ENCODE results near the gene SPINK6.

SPINK6 gene, protein sequence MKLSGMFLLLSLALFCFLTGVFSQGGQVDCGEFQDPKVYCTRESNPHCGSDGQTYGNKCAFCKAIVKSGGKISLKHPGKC

DNA sequence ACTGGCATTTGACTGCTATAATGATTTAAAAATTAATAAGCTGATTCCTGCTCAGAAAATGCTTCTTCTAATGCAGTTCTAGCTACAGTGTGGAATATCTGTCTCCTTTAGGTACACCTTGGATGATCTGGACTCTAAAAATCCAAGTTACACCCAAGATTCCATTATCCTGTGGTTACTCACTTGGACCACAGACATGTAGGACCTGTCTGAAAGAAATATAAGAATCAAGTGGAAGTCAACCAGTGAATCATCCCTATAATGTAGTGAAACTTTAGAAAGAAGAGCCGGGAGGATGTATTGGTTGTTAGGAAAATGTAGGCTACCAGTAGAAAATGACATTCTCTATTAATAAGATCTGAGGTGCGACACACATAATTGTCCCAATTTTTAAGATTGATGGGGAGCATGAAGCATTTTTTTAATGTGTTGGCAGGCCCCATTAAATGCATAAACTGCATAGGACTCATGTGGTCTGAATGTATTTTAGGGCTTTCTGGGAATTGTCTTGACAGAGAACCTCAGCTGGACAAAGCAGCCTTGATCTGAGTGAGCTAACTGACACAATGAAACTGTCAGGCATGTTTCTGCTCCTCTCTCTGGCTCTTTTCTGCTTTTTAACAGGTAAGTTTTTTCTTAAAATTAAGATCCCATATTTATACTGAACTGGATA is at the start of gene SPINK6:
Gene SPINK6 (plus strand): TSS at position 512 of the 673 bp plus-strand sequence. CDS start 55 bp downstream, at position 567.
- no peak for DNase-seq (ENCODE audit: low read depth in 1 of 2, low spot score in 1 of 2)

DNA sequence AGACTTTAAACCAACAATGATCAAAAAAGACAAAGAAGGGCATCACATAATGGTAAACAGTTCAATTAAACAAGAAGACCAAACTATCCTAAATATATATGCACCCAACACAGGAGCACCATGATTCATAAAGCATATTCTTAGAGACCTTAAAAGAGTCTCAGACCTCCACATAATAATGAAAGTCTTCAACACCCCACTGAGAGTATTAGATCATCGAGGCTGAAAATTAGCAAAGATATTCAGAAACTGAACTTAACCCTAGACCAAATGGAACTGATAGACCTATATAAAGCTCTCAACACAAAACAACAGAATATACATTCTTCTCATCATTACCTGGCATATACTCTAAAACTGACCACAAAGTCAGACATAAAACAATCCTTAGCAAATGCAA is 46.2 kb upstream of the SPINK6 start:
- DNase-seq (ENCODE audit: low read depth in 1 of 2, low spot score in 1 of 2) = no peak

DNA sequence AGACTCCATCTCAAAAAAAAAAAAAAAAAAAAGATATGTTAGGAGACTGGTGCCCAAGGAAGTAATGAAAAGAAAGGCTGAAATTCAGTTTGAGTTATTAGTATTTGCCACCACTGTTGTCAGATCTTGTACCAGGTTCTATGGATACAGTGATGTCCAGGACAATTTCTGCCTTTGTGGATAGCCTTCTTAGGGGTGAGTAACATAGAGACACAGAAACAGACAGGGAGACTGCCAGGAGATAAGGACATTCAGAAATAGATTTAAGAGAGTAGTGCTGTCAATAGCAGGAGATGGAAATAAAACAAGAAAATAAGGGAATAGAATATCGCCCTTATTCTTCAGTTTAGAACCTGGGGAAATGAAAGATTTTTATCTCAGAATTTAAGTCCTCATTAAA is 40.8 kb upstream of the SPINK6 start:
- no peak for DNase-seq (ENCODE audit: low read depth in 1 of 2, low spot score in 1 of 2)

DNA sequence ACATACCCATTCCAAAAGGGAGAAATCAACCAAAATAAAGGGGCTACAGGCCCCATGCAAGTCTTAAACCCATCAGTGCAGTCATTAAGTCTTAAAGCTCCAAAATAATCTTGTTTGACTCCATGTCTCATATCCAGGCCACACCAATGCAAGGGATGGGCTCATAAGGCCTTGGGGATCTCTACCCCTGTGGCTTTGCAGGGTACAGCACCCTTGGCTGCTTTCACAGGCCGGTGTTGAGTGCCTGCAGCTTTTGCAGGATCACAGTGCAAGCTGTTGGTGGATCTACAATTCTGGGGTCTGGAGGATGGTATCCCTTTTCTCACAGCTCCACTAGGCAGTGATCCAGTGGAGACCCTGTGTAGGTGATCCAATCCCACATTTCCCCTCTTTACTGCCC is 39.5 kb upstream of the SPINK6 start:
- DNase-seq (ENCODE audit: low read depth in 1 of 2, low spot score in 1 of 2) = no peak

DNA sequence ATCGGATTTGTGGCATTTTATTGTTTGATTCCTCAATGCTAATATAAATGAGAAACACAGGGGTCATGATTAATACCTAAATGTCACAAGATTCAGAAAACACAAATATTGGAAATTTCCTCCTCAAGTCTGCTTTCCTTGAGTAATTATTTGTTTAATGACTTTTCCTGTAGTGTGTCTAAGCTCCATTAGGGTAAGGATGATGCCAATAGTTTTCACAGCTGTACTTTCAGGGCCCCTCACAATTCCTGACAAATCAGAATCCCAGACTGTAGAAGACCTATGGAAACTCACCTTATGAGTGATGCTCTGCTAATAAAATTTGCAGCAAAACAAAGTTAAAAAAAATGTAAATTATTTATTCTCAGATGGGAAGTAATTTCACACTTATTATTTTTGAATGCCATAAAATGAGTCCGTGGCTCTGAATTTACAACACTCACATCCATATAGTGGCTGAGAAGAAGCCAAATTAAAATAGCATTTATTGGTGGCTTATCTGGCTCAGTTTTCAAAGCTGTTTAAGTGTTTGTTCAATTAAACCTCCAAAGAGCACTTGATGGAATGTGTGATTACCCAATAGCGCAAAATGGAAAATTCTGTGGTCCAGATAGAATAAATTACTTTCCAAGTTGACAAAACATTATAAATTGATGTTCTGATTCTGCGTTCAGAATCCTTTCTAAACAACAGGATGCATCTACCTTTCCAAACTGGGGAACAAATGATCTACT is 36.1 kb upstream of the SPINK6 start:
- no peak for DNase-seq (ENCODE audit: low read depth in 1 of 2, low spot score in 1 of 2)

DNA sequence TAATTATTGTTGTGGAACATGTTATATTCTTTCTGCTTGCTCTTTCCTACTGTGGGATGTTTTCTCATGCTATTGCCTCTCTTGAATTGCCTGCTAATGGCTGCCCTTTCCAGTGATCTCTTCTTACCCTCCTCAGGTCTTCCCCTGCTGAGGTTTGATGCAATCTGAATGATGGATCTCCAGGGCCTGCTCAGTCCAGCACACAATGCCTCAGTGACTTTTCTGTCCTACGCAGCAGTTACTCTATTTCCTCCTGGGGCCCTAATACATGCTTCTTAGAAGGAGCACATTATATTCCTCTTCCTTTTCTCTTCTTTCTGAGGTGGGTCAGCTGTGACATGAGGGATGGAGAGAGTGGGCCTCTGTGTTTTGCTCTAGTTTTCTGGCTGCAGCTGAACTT is 34.6 kb upstream of the SPINK6 start, which contains the start of gene SPINK14:
Gene SPINK14 (plus strand): TSS at position 301 of the 400 bp plus-strand sequence. CDS start 1,187 bp downstream, outside the sequence.
- no peak for DNase-seq (ENCODE audit: low read depth in 1 of 2, low spot score in 1 of 2)

DNA sequence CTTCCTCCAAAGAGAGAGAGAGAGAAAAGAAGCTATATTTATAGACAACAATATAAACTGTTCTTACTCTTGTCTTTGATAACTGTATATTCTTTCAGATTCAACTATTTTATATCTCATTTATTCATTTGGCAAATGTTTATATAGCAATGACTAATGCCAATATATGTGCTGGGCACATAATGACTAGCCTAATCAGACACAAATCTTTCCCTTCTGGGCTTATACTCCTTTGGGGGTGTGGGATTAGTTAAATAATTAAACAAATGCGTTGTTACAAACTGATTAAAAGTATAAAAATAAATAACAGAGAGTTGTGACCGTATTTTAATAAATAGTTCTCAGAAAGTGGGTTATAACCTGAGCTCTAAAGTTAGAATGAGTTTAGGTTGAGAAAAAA is 30.5 kb upstream of the SPINK6 start:
- DNase-seq (ENCODE audit: low read depth in 1 of 2, low spot score in 1 of 2) = no peak

DNA sequence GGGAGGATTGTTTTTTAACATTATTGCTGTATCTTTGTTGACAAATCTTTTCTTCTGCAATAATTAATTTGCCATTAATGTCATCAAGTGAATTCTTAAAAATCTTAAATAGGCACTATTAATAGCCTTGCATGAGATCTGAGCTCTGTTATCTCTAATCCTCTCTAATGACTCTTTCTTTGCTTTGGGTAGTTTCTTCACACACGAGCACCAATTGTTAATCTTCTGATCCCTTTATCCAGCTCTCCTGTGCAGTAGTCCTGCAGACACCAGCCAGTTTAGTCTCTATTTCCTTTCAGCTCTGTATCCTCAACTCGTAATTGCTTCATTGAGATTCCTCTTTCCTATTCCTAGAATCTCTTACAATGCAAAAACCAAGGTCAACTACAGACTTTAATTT is 26.4 kb upstream of the SPINK6 start:
- DNase-seq (ENCODE audit: low read depth in 1 of 2, low spot score in 1 of 2) = no peak

DNA sequence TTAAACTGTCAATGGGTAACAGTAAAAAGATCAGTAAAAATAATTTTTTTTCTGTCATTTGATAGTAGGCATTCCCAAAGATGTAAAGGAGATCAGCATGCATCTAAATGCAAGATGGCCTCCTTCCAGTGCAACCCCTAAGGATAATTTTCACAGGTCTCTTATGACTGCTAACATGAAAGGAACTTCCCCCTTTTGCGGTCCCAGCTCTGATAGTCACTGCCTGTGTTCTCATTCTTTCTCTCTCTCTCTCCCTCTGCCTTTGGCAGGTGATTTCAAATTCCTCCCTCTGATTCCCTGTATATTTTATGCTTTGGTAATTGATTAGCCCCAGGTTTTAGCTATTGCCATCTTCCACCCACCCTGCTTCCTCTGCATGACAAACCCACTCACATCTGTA is 25.6 kb upstream of the SPINK6 start:
- no peak for DNase-seq (ENCODE audit: low read depth in 1 of 2, low spot score in 1 of 2)

DNA sequence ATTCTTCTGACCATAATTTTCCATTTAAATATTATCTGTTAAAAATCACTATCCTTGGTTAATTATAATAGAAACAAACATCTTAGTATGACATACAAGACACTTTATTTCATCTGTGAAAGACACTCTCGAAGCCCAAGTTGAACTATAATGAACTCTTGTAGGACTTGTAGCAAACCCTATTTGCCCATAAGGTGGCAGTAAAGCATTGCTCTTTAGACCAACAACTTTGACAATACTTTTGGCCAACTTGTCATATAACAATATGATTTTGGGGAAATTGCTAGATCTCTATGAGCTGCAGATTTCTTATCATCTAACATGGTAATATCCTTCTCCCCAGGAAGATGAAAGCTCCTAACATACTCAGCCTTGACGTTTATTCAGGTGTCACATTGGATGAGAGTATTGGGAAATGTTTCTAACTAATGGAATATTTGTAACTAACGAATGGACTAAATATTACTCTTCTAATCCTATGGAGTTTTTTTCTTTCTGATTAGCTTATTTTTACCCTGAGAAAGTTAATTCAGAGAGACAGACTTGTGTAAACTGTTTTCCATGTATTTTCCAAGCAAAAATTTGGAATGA is 23.5 kb upstream of the SPINK6 start:
- no peak for DNase-seq (ENCODE audit: low read depth in 1 of 2, low spot score in 1 of 2)

DNA sequence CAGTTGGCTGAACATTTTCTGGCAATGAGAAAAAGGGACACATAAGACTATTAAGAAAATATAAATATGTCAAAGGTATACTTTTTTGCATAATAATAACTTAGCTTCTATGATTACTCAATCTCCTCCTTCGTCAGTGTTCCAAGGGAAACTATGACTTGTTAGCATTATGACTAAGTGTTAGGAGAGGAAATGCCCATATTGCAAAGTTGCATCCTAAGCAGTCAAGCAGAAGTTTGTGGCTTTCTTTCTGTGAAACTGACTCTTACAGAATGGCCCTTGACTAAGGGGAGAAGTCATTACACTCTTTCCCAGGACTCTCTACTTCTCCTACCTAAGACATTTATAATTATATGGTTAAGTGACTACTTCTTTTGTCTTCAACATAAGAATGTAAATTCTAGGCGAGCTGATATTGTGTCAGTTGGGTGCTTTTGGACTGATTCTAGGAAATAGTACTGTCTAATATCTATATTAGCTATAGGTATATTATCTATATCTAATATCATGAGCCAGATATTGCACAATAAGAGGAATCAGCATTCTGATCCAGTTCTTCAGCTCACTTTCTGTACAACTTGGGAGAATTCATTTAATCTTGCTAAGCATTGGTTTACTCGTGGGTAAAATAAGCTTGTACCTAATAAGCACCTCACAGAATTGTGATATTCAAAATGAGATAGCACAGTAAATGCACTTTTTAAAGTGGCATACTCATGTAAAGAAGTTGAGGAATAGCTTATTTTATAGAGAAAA is 16.4 kb upstream of the SPINK6 start:
- no peak for DNase-seq (ENCODE audit: low read depth in 1 of 2, low spot score in 1 of 2)

DNA sequence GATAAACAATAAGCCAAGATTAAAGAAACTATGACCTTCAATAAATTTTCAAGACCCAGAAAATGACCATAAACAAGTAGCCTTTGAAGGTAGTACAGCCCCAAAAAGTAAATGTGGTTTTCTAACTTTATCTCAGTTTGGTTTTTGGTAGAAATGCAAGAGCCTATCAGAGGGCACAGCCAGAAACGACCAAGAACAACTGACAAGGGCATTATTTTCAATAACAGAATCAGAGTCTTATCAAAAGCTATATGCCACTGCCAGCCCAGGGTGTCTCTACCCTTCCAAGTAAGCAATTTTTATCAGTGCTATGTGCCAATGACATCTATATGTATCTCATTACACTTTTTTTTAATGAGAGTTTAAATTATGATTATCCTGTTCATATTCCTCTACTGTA is 11.8 kb upstream of the SPINK6 start:
- DNase-seq (ENCODE audit: low read depth in 1 of 2, low spot score in 1 of 2) = no peak

DNA sequence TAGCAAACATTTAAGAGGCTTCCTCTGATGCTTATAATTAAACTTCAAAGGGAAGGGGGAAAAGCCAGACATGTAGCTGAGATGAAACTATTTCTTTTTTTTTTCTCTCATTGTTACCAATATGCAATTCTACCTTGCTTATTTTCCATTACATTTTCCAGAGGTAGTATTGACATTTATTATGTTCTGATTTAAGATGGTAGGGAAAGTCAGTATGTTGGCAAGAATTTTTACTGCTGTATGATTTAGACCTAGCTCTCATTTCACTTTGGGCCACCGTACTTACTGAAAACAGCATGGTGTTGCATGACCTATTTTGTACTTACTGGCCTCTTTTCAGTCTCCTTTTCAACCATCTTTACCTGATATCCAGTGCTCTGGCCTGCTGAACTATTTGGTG is 9.6 kb upstream of the SPINK6 start:
- DNase-seq (ENCODE audit: low read depth in 1 of 2, low spot score in 1 of 2) = no peak

DNA sequence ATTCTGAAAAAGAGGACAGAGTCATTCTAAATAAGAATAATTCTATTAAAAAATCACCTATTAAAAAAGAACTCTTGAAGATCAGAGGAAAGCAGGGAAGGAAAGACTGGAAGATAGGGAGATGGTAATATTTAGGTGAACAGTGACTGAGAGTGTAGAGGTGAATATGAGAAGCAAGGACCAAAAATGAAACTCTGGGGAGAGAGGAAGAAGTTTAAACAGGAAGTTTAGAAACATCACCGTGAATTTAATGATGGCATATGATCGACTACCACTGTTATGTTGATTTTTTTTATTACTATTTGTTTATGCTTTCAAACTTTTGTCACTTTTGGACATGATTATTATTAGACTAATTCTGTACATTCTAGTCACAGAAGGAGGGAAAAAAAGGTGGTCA is 1.7 kb upstream of the SPINK6 start:
- DNase-seq (ENCODE audit: low read depth in 1 of 2, low spot score in 1 of 2) = no peak

DNA sequence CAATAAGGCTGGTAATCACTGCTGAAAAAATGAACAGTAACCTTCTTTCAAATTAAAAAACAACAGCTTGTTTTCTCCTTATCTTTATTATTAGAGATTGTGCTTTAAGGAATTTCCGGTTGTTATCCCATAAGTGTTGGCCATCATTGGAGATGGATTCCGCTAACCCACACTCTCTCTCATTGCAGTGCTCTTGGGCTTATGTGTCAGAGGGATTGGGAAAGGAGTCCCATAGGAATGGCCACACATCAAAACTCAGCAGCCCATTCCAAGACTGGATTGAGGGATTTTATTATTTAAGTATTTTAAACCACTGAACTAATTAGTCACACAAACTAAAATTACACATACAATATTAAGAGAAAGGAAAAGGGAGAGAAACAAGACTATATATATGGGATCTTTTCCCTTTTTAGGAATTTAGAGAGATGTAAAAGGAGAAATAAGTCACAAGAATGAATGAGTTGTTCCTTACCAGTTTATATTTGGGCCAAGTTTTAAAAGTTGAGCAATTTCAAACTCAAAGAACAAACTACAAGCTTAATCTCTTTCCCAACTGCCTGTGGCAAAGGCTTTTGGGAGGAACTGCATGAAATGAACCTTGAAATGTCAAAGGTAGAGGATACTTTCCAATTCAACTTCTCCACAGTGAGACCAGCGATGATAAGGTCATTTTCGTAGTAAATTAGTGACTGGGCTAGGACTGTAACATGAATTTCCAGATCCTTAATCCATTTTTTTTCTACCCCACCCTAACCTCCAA is 2.4 kb downstream of the SPINK6 start:
- DNase-seq (ENCODE audit: low read depth in 1 of 2, low spot score in 1 of 2) = no peak

DNA sequence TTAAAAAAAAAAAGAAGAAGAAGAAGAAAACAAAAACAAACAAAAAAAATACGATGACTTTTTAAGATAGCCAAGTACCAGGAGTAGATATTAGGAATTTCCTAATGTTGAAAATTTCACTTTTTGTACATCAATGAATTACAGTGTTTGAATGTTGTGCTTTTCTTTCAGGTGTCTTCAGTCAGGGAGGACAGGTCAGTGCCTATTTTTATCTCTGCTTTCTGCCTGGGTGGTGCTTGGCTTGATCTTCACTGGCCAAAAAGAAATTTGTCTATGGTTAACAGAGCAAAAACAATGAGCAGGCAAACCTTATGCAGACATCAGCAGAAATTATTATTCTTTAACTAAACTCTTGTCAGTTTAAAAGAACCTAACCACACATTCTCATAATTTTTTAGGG is 3.0 kb downstream of the SPINK6 start:
- DNase-seq (ENCODE audit: low read depth in 1 of 2, low spot score in 1 of 2) = no peak

DNA sequence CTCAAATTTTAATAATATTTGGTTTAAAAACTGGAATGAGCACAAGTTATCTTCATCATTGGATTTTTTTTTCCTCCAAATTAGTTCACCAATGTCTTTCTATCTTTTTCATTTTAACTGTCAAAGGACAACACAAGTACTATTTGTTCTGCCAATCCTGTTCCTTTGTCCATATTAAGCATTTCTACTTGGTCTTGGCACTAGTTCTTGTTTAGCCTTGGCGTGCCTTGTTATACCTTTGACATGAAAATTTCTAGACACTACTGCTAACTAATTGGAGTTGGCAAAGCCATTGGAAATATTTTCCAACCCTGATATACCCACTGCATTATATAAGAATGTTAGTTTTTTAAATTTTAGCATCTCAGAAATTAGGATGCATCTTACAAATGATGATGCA is 3.8 kb downstream of the SPINK6 start:
- no peak for DNase-seq (ENCODE audit: low read depth in 1 of 2, low spot score in 1 of 2)

DNA sequence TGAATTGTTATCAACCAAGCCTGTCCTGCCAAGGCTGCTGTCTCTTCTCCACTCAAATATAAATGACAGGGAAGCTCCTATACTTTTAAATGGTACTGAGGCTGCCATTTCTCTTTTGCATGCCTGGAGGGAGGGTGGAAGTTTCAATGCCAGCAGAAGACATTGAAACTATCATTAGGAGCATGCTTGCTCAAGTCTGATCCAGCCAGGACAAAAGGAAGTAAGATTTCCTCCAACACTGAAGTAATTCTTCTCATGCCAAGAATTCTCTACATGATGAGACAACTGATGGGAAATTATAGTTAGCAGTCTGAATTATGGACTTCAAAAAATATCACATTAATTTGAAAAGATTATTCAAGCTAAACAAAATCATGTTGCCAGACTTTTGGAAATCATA is 5.4 kb downstream of the SPINK6 start:
- no peak for DNase-seq (ENCODE audit: low read depth in 1 of 2, low spot score in 1 of 2)

DNA sequence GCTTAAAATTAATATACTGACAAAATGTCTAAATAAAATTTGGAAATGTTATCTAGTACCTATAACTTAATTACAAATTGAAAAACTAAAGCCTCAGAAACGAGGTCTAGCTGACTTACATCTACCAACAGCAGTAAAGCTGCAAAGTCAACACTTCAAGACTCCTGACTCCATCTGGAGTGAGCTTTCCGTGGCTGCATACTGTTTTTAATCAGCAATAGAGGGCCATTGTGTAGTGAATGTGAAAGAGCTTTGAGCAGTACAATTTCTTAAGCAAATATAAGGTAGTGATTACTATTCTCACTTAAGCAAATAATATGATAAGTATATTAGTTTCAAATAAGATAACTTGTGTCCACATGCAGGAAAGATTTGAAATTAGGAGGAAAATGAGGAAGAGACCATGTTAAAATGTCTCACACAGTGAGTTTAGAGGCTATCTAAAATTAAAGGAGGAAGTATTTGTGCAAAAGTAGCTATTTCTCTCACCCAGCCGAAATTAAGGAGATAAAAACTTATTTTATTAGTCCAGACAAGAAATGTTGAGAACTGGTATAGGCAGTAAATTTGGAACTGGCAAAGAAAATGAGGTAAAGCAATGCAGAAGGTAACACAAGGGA is 6.4 kb downstream of the SPINK6 start:
- no peak for DNase-seq (ENCODE audit: low read depth in 1 of 2, low spot score in 1 of 2)

DNA sequence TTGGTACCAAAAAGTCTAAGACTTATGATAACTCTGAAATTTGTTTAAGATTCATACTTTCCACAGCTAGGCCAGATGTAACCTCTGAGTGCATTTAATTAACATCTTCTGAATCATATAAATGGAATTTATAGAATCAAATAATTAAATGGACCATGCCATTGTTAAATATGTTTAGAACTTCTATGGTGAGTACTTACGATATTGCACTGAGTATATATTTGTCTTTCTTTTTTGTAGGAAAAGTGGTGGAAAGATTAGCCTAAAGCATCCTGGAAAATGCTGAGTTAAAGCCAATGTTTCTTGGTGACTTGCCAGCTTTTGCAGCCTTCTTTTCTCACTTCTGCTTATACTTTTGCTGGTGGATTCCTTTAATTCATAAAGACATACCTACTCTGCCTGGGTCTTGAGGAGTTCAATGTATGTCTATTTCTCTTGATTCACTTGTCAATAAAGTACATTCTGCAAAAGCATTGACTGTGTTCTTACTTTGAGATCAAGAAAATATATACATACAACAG is 11.9 kb downstream of the SPINK6 start:
- DNase-seq (ENCODE audit: low read depth in 1 of 2, low spot score in 1 of 2) = no peak
